Right kidney (tissue), 1 donor: ENCODE results near the gene PDE7B.
A peak's percentile ranks its signal among the peaks of the same experiment; 100 is the strongest.

Experiments used
- DNase-seq: peaks from one replicate; pipeline ENCODE4 v3.0.0-alpha.2; 2016

The PDE7B gene

DNA sequence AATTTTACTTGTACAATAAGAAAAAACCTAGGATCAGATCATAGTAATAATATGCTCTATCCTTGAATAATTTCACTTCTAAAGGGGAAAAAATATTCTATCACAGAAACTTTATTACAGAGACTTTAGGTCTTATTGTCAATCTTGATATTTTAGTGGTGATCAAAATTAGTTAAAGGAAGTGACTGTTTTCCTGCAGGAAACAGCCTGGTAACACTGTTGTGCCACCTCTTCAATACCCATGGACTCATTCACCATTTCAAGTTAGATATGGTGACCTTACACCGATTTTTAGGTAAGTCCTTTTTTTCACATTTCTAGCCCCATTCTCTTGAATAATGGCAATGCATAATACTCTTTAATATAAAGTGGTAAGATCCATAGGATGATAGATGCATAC lies 299.5 kb downstream of the PDE7B start:
- no peak for DNase-seq

- no peak for DNase-seq
Observed at GRCh38 chr6:136153707-136154375, 302.3 kb downstream of the PDE7B start.

DNA sequence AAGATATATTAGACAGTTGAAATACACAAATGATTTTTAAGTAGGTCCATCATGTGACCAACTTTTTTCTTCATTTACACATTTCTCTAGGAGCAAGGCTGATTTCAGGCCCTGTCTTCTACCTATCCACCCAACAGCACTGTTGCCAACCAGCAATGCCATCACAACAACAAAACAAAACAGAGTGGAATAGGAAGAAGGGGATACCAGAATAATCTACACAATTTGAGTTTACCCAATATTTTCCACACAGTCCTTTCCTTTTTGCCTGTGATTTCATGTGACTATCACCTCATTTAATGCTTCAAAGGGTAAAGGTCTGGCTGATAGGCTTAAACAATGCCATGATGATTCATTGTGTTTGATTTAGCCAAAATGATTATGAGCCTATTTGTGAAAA lies 303.7 kb downstream of the PDE7B start:
- DNase-seq, result no peak

- DNase-seq, result no peak
Observed at GRCh38 chr6:136157743-136158142, 306.2 kb downstream of the PDE7B start.

- peak; percentile 9 for DNase-seq
Observed at GRCh38 chr6:136158387-136158821, 306.9 kb downstream of the PDE7B start.

DNA sequence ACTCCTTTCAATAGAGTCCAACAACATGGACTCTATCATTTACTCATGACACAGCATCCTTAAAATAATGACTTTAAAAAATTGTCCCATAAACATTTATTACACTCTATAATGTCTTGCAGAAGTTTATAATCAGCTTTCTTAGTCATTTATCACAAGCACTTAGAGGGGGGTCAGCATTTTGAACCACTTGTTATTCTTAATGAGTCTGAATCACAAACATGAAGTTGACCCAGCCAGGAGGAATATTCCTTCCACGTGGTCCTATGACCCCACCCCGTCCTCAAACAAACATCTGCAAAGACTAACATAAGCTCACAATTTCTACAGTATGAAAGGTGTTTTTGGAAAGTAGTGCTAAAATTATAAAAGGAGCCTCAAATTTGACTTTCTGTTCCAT lies 307.5 kb downstream of the PDE7B start:
- no peak for DNase-seq

DNA sequence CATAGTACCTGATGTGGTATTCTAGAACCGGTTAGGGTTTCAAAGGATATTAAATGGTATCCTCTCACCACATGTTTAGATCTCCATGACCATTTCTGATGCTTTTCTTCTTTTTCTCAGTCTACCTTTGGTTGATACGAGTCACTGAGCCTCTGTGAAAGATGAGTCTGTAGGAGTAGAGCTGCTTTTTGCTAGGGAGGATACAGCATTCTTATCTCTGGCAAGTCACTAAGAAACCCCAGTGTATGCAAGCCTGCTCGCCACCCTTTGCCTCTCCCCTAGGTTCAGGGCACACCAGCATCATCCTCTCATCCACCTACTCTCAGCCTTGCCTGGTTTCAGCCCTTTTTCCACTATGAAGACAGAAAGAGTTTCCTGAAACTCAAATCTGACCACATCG lies 308.7 kb downstream of the PDE7B start:
- DNase-seq, result no peak

GRCh38 chr6:136161950-136162349 lies 310.4 kb downstream of the PDE7B start:
- no peak for DNase-seq

DNA sequence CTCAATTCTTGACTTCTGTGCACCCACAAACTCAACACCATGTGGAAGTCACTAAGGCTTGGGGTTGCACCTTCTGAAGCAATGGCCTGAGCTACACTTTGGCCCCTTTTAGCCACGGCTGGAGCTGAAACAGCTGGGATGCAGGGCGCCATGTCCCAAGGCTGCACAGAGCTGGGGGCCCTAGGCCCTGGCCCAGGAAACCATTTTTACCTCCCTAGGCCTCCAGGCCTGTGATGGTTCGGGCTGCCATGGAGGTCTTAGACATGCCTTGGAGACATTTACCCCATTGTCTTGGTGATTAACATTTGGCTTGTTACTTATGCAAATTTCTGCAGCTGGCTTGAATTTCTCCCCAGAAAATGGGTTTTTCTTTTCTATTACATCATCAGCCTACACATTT lies 311.8 kb downstream of the PDE7B start:
- DNase-seq, result no peak

GRCh38 chr6:136166815-136167214 lies 315.3 kb downstream of the PDE7B start:
- no peak for DNase-seq

GRCh38 chr6:136169394-136170148 lies 318.1 kb downstream of the PDE7B start:
- no peak for DNase-seq

DNA sequence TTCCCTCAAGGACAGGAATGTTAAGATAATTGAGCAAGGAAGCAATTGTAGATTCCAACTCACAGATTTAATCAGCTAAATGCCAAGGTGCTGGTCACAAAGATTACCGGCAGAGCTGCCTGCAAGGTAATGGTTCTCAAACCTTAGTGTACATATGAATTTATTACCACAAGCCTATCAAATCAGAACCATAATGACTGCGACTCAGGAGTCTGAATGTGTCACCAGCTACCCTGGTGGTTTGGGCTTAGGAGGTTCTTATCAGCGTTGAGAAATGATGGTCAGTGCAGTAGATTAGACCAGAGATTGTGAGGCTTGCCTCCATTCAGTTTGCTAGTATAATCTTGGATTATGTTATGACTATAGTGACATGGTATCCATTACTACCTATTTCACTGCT lies 319.7 kb downstream of the PDE7B start:
- DNase-seq, result no peak

DNA sequence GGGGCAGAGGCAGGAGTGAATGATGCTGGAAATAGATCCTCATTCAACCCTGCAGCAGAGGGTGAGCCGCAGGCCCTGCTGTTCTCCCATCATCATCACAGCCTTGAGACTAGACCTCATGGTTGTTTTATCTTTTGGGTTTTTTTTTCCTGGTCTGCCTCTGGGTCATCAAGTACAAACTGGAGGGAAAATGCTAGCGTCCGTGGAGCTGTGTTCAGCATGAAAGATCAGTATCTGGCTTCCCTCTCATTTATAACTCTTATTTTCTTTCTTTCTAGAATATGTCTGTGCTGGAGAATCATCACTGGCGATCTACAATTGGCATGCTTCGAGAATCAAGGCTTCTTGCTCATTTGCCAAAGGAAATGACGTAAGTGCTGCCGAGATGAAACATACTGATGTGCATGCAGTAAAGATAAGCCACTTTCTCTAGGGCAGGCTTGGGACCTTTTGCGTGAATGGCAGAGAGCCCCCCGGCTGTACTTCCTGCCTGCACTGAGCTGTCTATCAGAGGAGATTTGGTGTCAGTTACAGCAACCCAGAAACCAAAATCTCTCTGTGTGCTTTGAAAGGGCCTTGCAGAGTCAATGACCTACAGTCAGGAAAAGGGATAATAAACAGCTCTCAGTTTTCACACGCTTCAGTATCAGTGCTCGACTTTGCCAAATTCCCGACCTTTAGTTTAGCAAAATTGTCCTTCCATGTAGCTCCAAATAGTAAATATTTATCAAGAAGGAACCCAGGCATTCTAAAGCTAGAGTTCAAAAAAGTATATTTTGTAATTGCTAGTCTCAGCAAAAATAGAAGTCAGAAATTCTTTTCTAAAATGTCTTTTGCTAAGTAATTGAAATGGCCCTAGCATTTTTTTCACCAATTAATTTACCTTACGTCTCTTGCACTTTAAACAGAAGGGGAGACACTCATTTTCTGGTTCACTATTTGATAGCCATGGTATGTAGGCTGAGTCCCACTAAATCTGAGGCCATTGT lies 322.3 kb downstream of the PDE7B start:
- no peak for DNase-seq

DNA sequence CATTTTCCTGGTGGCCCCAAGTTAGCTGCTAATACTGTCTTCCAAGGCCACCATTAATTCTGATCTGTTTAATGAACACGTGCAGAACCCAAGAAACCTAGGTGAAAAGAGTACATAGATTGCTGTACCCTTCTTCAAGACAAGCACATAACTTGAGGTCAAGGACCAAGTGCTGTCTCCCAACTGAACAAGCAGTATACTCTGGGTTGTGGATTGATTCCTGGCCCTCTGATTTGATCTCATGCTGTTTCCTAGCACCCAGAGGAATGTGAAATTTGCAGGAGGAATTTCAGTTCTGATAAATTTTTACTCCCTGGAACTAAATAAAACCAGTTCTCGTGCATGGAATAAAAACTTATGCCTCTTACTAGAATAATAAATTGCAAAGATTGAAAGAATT lies 323.0 kb downstream of the PDE7B start:
- DNase-seq, result no peak

GRCh38 chr6:136175873-136176272 lies 324.4 kb downstream of the PDE7B start:
- no peak for DNase-seq

DNA sequence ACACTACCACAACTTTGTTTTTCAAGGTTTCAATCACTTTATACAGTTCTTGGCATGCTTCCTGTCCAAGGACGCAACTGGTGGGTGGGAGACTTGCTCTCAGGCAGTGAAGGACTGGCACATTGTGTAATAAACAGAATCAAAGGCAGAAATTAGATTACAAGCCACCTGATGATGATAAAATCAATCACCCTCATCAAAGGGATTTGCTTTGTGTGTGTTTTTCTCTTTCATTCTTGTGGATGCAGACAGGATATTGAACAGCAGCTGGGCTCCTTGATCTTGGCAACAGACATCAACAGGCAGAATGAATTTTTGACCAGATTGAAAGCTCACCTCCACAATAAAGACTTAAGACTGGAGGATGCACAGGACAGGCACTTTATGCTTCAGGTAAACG lies 327.2 kb downstream of the PDE7B start:
- DNase-seq, result no peak

GRCh38 chr6:136180704-136181511 lies 329.4 kb downstream of the PDE7B start:
- DNase-seq, result no peak

DNA sequence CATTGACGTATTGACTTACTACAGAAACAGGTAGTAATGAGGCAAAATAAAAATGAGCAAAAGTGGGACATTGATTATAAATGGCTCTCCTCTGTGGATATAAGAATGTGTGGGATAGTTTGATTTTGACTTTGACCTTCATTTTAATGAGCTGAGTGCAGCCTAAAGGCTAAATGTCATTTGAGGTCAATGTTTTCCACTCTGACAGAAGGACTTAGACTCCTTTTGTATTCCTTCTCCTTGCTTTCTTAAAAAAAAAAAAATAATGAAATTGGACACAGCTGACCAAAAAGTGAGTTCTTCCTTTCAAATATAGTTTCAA lies 330.0 kb downstream of the PDE7B start:
- DNase-seq, result no peak

DNA sequence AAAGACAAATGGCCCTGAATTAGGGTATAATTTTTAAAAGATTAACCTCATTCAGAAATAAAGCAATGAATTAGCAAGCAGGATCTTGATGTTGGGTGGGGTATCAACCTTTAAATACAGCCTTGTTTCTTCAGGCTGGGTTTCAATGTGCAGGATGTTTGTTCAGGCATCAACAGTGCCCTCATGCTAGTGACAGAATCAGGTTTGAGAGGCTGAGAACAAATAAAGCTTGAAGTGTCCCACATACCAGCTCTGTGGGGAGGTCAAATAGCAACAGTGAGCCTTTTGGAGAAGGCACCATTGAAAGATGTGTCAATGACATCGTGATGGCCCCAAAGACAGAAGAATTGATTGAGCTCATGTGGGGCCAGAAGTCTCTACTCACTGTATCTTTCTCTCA lies 330.4 kb downstream of the PDE7B start:
- no peak for DNase-seq

GRCh38 chr6:136184738-136185137 lies 333.2 kb downstream of the PDE7B start:
- DNase-seq, result no peak

DNA sequence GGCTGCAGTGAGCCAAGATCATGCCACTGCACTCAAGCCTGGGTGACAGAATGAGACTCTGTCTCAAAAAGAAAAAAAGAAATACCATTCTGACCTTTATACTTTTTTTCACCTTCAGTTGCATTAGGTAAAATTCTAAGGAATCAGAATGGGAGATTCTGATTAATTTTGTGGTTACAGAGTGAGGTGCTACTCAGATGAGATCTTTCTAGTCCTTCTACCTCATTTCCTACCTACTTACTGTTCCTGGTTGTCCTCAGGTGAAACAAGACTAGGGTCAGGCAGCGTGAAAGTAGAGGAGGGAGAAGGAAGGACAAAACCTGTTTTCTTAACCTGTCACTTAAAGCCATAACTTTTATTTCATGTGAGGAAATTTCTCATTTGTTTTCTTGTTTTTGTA lies 334.9 kb downstream of the PDE7B start:
- DNase-seq, result no peak

GRCh38 chr6:136188486-136188885 lies 337.0 kb downstream of the PDE7B start:
- no peak for DNase-seq
